GM21529 (cell line): Measurements from ENCODE around the gene GFI1B.
"Not testable (repeated sequence)": the region's sequence is repeated elsewhere in the genome, so short reads cannot be mapped to it uniquely, and the experiment has no call there.

Experiments used
- ATAC-seq: cut with Tn5 transposase; IDR thresholded peaks from one replicate; pipeline ENCODE4 v1.9.1; 2021; ENCODE audit not compliant: unreplicated experiment

GFI1B gene

DNA sequence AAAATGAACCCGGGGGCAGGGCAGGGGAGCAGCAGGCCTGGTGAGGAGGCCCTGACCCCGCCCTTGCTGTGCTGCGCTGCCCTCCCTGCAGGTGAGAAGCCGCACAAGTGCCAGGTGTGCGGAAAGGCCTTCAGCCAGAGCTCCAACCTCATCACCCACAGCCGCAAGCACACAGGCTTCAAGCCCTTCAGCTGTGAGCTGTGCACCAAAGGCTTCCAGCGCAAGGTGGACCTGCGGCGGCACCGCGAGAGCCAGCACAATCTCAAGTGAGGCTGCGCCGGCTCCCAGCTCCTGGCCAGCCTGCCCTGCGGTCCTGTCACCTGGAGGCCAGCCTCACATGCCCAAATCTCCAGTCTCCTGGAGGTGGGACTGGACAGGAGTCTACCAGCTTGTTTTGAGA is 12.3 kb downstream of the GFI1B start:
- ATAC-seq: no peak

DNA sequence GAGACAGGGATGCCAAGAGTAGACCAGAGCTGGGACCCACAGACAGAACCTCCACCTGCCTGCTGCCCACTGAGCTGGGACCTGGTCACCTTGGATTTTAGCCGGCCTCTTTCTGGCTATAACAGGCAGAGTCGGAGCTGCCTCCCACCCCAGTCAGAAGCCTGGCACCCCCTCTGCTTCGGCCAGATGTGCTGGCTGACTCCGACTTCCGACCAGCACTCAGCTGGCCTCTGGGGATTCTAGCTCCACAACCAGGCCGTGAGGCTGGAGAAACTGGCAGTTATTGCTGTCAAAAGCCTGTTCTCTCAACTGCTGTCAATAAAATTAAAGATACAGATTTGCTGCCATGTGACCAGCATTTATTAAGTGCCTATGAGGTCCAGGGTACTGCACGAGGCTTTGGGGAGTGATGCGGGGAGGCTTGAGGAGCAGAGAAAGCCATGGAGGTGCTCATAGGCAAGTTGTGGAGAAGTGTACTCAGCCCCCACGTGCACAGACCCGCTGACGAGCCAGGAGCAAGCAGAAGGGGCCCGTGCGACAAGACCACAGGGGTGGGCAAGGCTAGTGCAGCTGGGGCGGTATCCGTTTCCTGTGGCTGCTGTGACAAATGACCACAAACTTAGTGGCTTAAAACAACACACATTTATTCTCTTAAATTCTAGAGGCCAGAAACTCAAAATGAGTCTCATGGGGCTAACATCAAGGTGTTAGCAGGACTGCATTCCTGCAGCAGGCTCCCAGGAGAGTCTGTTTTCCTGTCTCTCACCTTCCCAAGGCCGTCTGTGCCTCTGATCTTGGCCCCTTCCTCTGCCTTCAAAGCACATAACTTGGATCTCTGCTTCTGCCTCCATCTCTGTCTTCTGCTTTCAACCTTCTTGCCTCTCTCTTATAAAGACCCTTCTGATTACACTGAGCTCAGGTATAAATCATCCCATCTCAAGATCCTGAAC is 13.1 kb downstream of the GFI1B start:
- ATAC-seq: no peak

DNA sequence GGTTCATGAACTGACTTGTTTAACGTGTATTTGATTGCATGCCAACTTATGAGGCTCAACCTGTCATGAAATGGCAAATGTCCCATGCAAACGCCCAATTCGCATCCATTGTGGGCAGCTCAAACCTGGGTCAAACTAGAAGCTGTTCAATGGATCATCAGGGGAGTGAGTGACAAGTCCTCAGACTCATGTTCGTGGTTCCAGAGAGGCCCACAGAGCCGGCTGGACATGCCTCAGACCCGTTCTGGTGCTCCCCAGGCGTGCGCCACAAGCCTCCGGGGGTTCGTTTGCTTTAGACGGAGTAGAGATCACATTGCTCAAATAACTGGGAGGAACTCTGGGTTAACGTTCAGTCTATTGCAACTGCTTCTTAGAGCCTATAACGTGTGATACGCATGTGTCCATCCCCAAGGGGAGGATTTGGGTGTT is 15.0 kb downstream of the GFI1B start:
- no peak for ATAC-seq

DNA sequence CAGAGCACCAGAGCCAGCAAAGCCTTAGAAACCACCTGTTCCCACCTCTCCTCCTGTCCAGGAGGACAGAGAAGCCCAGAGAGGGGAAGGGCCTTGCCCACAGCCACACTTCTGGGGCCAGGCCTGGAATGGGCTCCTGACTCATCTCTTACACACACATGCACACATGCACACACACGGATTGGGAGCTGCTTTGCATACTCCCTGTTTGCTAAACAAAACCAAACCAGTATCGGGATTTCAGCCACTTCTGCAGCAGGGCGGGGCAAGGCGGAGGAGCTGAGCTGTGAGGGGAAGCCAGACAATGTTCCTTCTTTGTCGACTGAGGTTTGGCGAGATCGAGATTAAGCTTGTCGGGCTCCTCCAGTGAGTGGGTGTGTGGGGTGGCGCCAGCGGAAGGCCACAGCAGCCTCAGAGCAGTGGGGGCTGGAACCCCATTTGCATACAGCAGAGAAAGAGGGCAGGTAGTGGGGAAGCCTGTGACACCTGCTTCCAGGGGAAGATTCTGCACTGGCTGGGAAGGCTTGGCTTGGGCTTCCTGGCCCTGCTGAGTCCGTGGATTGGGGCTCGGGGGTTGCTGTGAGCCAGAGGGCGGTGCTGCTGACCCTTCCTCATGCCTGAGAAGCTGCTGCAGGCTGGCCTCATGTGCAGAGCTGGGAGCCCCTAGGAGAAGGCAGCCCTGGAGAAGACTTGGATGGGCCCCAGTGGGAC is 16.1 kb downstream of the GFI1B start:
- ATAC-seq: no peak

DNA sequence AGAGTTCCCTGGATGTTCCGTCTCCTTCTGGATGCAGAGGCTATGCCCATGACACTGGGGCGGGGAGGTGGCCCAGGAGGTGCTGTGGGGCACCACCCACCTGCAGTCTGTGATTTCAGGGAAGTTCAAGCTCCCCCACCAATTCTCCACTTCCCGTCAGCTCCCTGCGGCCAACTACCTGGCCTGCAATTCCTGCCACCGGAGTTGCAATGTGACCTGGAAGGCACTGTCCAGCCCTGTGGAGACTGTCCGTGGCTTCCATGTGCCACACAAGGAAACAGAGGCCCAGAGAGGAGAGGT is 16.6 kb downstream of the GFI1B start:
- no peak for ATAC-seq

DNA sequence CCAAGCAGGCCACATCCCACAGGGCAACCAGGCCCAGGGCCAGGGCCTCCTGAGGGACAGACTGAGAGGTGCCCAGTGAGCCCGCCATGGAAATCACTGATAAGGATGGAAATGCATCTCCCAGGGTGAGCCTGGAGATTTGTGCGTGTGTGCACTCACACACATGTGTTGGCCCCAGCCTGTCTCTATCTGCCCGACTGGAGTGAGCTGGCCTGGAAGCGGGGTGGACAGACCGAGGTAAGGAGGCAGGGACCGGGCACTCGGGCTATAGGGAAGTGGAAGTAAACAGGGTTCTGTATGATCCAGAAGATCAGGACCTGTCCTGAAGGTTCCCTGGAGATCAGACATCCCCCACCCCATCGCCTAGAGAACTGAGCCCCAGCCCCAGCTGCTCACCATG is 17.4 kb downstream of the GFI1B start:
- no peak for ATAC-seq

DNA sequence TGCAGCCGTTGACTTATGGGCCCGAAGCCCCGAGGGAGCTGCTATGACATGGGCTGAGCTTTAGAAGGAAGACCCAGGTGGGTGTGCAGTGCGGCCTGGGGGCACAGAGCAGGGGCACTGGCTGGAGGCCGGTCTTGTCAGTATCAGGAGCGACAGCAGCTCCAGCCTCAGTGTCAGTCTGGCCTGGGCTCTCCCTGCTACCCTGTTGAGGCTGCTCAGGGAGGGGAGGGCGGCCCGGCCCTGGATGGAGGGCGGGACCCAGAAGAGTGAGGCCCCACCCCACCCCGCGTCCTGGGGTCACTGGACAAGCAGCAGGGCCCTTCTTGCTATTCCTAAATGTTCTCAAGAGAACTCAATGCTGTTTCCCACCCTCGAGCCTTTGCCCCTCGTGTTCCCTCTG is 18.0 kb downstream of the GFI1B start:
- ATAC-seq: no peak

DNA sequence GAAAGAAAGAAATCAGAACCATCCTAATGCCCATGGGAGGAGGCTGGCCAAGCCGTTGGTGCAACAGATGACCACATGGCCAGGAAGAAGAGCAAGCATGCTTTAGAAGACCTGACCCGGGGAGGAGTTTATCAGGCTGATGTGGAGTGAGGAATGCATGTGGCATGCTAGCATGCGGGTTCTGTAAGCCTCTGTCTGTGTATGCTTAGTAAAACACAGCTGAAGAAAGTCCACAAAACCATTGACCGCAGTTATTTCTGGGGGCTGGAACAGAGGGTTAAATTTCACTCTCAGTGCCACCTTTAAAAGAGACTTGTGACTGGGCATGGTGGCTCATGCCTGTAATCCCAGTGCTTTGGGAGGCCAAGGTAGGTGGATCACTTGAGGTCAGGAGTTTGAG is 19.1 kb downstream of the GFI1B start:
- no peak for ATAC-seq

DNA sequence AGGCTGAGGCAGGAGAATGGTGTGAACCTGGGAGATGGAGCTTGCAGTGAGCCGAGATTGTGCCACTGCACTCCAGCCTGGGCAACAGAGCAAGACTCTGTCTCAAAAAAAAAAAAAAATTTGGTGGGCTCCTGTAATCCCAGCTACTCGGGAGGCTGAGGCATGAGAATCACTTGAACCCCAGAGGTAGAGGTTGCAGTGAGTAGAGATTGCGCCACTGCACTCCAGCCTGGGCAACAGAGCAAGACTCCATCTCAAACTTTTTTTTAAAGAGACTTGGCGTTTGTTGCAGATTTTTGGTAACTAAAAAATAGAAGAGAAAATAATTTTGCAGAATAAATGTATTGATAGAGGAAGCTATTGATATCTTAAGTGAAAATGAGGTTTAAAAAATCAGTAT is 19.7 kb downstream of the GFI1B start:
- ATAC-seq: not testable (repeated sequence)

DNA sequence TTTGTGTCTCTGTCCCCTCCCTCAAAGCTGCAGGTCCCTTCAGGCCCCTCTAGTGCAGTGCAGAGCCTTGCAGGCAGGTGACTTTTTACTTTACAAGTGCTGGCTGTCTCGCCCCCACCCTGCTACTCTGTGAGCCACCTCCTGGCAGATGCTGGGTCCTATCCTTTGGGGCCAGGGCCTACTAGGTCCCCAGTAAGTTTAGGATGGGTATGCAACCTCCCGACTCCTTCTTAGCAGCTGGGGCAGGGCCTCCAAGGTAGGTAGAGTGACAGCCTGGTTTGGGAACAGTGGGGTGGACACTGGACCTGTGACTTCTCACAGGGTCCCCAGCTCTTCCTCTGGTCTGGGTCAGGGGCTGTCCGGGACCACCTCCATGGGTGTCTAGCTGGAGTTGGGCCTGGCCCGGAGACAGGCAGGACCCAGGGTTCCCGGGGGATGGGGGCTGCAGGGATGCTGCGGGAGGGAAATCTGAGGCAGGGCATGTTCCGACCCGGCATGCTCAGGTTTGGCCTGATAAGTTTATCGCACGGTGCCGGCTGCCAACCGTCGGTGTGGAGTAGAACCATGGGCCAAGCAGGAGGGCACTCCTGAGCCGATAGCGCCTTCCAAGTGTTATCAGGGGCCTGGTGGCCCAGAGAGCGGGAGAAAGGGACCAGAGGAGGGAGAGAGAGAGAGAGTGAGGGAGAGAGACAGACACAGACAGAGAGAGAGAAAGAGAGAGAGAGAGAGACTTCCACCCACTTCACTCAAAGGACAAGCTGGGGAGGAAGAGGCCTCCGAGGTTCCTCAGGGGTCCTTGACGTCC is 20.5 kb downstream of the GFI1B start:
- ATAC-seq: no peak

DNA sequence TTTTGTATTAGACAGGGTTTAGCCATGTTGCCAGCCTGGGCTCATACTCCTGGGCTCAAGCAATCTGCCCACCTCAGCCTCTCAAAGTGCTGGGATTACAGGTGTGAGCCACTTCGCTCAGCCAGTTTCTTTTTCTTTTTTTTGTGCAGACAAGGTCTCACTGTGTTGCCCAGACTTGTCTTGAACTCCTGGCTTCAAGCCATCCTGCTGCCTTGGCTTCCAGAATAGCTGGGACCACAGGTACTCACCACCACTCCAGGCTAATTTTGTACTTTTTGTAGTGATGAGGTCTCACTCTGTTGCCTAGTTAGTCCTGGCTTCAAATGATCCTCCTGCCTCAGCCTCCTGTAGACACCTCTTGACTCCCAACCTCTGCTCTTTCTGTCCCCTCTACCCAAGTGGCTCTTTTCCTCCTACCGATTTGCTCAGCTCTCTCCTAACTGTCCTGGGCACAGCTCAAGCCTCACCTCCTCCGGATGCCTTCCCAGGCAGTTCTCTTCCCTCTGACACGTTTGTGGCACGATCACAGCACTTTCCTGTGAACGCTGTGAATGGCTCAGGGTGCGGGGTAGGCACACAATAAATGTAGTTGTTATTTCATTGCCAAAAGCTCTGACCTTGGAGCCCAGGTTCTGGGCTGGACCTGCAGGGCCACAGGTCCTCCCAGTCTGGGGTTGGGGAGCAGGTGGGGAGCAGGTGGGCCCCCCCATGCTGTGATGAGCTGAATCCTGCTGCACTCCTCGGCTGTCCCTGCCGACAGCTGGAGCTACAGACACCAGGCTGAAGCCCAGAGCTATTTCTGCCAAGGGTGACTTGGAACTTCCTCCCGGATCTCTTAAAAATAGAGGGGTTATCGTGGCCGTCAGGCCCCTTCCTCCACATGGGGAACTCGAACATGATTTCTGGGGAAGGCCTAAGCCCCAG is 23.9 kb downstream of the GFI1B start:
- ATAC-seq: no peak

DNA sequence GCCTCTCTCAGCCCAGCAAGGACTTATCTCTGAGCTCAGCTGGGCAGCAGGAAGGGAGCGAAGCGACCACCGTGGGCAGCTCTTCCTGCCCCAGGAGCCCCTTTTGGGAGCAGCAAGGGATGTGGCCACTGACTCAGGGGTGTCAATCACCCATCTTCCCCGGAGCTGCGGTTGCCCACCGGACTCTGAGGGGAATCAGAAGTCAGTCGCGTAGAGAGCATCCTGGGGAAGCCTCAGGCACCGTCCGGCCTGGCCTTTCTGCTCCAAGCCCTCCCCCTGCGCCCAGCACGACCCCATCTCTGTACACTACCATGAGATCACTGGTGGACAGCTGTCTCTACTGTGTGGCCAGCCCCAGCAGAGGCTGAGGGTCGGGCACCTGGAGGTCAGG is 24.6 kb downstream of the GFI1B start:
- no peak for ATAC-seq

DNA sequence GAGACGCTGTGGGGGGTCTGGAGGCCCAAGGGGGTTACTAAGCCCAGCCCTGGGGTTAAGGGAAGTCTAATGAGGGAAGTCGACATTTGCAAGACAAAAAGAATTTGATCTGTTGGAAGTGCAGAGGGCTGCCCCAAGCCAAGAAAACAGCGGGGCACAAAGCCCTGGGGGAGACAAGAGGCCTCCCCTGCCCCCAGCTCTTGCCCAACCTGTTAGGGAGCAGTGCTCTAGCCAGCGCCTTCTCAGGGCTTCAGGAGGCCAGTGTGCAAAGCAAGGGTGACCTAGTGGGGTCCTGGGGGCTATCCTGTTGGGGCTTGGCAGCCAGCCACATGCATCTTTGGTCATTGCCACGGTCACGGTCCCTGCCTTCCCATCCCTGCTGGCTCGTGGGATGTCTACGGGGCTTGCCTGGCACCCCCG is 25.2 kb downstream of the GFI1B start:
- no peak for ATAC-seq

DNA sequence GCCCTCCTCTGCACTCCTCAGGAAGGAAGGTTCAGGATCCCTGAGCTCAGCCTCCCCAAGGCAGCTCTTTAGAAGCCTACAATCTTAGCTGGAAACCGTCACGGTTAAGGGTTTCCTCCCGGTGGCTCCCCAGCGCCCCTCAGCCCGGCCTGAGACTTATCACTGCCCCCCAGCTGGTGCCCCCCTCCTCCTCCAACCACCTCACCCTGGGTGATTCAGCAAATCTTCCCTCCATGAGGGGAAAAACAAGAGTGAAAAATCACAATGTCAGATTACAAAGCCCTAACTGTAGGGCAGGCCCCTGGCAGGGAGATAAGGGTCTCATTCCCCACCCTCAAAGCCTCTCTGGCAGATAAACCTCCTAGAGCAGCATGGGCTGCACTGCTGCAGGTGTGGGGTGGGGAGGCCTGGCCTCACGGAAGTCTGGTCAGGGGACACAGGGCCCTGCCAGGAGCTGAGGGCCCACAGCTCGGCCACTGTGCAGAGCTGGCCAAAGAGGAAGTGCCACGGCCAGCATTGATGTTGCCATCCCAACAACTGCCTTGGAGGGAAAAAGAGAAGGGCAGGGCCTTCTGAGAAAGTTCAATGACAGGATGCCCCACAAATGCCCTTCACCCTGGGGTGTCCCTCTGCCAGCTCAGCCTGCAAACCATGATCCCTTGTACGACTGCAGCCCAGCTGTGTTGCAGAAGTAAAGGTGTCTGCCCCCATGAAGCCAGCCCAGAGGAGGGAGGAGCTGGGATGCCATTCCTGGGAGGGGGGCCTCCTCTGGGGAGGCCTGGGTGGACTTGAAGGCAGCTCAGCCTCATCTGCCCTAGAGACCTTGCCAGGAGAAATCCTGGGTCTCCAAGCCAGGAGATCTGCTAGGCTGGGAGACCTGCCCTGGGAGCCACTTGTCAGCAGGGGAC is 25.9 kb downstream of the GFI1B start:
- ATAC-seq: no peak

DNA sequence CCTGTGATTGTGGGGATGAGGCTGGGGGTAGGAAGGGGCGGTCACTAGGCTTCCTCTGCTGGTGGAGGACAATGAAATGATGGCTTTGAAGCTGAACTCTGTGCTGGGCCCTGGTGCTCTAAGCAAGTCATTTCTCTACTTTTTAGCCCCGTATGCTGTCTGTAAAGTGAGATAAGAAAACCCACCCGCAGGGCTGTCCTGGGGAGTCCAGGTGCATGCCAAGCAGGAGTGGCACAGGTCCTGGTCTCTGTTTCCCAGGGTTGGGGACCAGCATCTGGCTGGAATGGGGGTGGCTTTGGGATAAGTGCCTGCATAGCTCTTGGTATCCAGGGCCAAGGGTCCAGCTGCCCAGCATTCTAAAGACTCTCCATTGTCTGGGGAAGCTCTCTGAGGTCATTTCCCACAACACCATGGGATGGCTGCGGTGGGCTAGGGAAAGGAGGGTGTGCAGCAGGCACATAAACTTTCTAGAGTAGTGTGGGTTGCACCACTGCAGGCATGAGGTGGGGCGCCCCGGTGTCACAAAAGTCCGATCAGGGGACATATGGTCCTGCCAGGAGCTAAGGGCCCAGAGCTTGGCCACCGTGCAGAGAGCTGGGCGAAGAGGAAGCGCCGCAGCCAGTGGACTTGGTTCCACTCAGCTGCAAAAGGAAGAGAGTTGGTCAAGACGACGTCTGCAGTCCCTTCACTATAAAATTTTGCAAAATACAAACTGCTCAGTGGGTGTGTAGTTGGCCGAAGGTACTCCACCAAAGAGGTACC is 26.7 kb downstream of the GFI1B start:
- no peak for ATAC-seq

DNA sequence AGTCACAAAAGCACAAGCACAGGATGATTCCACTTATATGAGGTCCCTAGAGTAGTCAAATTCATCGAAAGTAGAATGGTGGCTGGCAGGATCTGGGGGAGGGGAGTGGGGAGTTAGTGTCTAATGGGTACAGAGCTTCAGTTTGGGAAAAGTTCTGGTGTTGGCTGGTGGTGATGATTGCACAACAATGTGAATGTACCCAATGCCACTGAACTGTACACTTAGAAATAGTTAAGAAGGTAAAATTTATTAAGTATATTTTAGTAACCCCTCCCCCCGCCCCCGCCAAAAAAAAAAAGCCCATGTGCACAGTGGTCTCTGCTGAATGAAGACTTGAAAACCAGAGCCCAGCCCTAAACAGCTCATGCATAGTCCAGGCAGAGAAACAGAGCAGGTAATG is 27.5 kb downstream of the GFI1B start:
- no peak for ATAC-seq

DNA sequence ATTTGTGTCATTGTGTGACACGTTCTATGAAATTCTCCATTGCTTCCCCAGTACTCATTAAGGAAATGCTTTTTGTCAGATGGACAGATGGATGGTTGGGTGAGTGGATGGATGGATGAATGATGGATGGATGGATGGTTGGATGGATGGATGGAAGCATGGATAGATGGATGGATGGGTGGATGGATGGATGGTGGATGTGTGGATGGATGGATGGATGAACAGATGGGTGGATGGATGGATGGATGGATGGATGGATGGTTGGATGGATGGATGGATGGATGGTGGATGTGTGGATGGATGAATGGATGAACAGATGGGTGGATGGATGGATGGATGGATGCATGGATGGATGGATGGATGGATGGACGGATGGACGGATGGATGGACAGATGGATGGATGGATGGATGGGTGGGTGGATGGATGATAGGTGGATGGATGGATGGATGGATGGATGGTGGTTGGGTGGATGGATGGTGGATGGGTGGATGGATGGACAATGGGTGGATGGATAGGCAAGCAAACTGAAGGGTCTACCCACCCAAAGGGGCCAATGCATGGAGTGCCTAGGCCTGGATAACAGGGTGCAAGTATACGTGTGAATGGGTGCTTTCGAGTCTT is 28.3 kb downstream of the GFI1B start:
- no peak for ATAC-seq

DNA sequence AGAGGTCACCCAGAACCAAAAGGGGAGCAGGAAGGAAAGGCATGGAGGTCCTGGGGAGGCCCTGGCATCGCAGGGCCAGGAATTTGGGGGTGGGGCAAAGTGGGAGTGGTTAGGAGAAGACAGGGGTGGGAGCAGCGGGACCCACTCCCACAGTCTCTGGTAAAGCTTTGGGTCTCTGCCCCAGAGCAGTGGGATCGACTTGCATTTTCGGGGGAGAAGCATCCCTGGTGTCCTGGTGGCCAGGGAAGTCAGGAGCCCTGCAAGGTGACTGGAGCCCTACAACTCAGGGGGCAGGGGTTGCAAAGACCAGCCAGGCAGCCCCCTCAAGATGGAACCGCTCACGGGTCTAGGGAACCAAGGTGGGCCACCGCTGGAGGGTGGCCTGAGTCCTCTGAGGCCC is 29.9 kb downstream of the GFI1B start:
- no peak for ATAC-seq
